ENCODE measurements around the gene EXOSC3.
"Not testable (repeated sequence)": the region's sequence is repeated elsewhere in the genome, so short reads cannot be mapped to it uniquely, and the experiment has no call there.

EXOSC3 gene

DNA sequence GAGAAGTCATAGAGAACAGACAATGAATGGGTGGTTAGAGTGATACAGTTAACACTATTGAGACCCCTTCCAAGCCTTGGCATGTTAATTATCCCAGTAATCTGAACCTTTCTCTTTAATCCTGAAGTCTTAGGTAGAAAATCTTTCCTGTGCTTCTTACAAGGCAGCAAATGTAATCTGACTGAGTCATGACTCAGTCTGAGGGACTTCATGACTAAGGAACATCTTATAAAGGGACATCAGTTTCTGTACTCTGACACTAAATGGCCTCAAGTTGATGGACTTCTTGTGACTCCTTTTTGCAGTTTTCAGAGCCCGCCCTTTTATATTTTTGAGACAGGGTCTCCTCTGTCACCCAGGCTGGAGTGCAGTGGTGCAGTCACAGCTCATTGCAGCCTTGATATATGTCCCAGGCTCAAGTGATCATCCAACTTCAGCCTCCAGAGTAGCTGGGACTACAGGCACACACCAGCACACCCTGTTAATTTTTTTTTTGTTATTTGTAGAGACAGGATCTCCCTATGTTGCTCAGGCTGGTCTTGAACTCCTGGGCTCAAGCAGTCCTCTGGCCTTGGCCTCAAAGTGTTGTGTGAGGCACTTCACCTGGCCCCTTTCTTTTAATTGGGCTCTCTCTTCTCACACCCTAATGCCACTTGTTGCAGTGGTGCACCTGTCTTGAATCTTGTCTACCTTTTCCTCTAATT lies 9.5 kb downstream of the EXOSC3 start:
- no peak for DNase-seq

- no peak for DNase-seq
Observed at GRCh38 chr9:37769995-37770394, 14.9 kb downstream of the EXOSC3 start.

DNA sequence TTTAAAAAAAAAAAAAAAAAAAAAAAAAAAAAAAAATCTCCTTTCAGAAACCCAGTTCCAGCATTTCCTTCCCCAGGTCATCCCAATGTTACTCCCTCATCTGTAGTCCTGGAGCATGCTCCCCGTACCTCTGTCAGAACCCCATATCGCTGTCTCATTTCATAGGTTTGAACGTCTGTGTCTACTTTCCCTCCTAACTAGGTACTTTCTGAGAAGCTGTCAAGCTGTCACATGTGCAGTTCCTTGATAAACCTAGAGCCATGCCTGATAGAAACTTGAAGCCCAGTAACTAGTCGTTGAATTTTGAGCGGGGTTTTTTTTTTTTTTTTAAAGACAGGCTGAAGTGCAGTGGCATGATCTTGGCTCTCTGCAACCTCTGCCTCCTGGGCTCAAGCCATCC lies 15.6 kb downstream of the EXOSC3 start:
- no peak for DNase-seq

GRCh38 chr9:37765263-37765662 lies 19.6 kb downstream of the EXOSC3 start:
- DNase-seq: not testable (repeated sequence)

DNA sequence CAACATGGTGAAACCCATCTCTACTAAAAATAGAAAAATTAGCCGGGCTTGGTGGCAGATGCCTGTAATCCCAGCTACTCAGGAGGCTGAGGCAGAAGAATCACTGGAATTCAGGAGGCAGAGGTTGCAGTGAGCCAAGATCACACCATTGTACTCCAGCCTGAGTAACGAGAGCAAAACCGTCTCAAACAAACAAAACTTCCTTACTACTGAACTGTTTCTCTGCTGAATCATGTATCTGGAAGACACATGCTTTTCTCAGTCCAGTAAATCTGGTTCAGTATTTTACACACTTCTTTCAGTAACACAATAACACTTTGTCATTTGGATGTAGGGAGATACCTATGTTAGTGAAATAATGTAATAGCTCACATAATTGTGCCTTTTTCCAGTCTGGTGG lies 23.4 kb downstream of the EXOSC3 start:
- no peak for DNase-seq

GRCh38 chr9:37760416-37761161 lies 24.3 kb downstream of the EXOSC3 start:
- DNase-seq: no peak

GRCh38 chr9:37758747-37759146 lies 26.1 kb downstream of the EXOSC3 start:
- DNase-seq: no peak

DNA sequence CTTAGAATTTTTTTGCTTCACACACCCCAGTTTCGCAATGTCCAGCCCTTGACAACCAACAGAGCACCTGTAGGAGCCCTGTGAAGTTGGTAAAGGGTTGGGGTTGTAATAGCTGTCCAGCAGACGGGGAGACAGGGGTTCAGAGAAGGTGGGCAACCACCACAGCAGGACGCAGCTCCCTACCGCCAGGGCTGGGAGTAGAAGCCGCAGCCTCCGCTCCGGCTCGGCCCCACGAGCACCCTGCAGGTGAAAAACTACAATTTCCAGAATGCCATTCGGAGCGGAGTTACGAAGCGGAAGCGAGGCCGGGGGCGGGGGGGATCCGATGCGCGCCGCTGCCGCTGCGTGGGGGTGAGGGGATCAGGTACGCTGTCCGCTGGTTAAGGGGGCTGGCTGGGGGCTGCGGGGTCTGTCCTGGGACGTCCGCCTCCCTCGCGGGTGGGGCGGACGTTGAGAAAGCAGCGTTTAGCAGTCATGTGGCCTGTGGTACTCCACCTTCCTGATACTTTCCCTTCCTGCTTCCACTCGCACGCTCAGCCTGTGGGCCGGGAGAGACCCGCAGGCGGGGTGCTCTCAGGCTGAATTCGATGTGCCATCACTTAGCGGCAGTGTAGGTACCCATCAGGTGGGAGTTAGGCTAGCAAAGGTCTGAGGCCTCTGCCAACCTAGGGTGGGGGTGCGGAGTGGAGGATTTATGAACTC lies 31.2 kb downstream of the EXOSC3 start, which contains the start of gene TRMT10B:
Gene TRMT10B, plus strand, starts transcription at position 317 of the 702 bp plus-strand sequence. CDS start 8,127 bp downstream, outside the sequence.
- peak; percentile 71 for DNase-seq

DNA sequence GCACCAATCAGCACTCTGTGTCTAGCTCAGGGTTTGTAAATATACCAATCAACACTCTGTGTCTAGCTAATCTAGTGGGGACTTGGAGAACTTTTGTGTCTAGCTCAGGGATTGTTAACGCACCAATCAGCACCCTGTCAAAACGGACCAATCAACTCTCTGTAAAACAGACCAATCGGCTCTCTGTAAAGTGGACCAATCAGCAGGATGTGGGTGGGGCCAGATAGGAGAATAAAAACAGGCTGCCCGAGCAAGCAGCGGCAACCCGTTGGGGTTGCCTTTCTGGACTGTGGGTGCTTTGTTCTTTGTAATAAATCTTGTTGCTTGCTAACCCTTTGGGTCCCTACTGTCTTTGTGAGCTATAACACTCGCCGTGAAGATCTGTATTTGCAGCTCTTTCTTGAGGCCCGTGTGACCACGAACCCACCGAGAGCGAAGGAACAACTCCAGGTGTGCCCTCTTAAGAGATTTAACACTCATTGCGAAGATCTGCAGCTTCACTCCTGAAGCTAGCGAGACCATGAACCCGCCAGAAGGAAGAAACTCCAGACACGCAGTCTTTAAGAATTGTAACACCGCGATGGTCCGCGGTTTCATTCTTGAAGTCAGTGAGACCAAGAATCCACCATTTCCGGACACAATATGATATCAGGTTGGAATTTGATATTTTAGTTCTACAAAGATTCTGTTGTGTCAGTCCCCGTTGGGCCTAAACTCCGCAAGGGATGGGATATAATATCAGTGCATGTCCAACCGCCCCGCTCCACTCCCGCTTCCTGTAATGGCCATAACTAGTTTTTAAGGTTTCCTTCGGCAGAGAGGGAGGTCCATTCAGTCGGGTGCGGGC lies 32.0 kb downstream of the EXOSC3 start:
- DNase-seq: no peak

GRCh38 chr9:37752112-37752511 lies 32.8 kb downstream of the EXOSC3 start:
- not testable (repeated sequence) for DNase-seq

DNA sequence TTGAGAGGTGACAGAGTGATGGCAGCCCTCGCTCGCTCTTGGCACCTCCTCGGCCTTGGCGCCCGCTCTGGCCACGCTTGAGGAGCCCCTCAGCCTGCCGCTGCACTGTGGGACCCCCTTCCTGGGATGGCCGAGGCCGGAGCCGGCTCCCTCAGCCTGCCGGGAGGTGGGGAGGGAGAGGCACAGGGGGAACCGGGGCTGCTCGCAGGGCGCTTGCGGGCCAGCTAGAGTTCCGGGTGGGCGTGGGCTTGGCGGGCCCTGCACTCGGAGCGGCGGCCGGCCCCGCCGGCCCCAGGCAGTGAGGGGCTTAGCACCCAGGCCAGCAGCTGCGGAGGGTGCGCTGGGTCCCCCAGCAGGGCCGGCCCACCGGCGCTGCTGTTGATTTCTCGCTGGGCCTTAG lies 33.2 kb downstream of the EXOSC3 start:
- not testable (repeated sequence) for DNase-seq

- no peak for DNase-seq
Observed at GRCh38 chr9:37751186-37751585, 33.7 kb downstream of the EXOSC3 start.

DNA sequence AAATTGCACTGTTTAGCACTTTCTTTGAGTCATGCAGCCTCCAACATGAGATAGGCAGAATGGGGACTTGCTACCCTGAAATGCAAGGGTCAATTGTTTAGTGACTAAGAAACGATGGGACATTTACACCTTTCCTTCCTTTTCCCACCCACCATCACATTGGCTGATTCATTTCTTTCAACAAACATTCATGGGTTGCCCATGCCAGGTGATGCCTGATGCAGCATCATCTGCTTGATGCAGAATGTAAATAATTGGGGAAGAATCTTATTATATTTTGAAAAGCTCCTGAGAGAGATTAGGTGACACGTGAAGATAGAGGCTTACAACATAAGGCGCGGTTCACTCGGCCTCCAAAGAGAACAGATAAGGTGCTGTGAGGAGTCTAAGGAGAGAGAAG lies 35.7 kb downstream of the EXOSC3 start:
- no peak for DNase-seq

GRCh38 chr9:37747271-37747753 lies 37.6 kb downstream of the EXOSC3 start:
- peak; percentile 69 for DNase-seq

GRCh38 chr9:37746448-37747270 lies 38.2 kb downstream of the EXOSC3 start:
- no peak for DNase-seq

DNA sequence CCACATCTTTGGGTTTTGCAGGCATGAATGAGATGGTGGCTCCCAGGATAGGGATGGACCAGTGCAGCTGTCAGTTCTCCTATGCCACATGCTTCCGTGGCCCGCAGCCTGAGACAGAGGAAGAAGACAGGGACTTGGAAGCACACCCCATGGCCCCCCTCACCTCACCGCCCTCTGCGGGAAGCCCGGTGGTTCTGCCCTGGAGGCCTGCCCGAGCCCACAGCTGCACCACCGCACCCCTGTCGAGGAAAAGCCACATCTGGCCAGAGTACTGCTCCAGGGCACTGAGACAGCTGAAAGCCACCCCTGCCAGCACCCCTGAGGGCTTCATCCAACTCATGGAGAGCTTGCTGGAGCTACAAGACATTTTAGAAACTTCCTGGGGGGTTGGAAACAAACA lies 38.9 kb downstream of the EXOSC3 start:
- DNase-seq: no peak

- no peak for DNase-seq
Observed at GRCh38 chr9:37740631-37741328, 44.1 kb downstream of the EXOSC3 start.

DNA sequence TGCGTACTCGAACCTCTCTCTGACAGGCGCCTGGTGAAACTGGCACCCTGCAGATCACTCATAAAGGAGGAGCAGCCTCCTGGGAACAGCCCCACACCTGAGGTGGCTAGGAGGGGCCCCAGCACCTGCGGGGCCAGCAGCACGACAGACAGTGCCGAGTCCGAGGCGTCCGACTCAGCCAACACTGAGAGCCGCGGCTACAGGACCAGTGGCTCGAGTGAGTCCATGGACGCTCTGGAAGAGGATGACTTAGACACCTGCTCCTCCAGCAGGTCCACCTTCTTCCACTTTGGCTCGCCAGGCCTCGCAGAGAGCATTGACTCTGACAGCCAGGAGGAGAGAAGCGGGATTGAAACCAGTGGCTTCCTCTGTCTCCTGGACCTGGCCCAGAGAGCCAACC lies 44.7 kb downstream of the EXOSC3 start:
- DNase-seq: no peak

GRCh38 chr9:37739222-37739621 lies 45.6 kb downstream of the EXOSC3 start:
- no peak for DNase-seq

- DNase-seq: no peak
Observed at GRCh38 chr9:37732952-37733351, 51.9 kb downstream of the EXOSC3 start.

All from NCI-H1694 treated with DMSO at 0.1 percent for 48 hours (cell line).